Measurements from ENCODE around the gene RSBN1L. TPM values are rescaled to one million over a fixed set of nuclear protein-coding genes. Genes with fewer than 3 reads are reported as not detected.

RSBN1L gene
- polyA plus RNA-seq, 1 donor from 2014 or later, result 24.7 TPM

GRCh38 chr7:77778535-77778934, 82.3 kb downstream of the RSBN1L start:
- Histone ChIP-seq H3K9ac (ENCODE audit: low read length) (no peak overlapping the region), H3K9me2 (ENCODE audit: insufficient read depth, low read length) (no peaks in the 10 kb centered on the region), H4K20me1 (ENCODE audit: insufficient read depth) (no peaks in the 10 kb centered on the region), H3K9me3 (ENCODE audit: low read length) (no peaks in the 10 kb centered on the region), H3K36me3 (ENCODE audit: insufficient read depth, low read length) (no peaks in the 10 kb centered on the region), H3K79me2 (replicated peaks; ENCODE audit: insufficient read depth, low read length) (no peaks in the 10 kb centered on the region), H3K4me2 (ENCODE audit: low read length) (no peak overlapping the region), H3K27ac (ENCODE audit: low read length) (no peak overlapping the region), H3K27me3 (ENCODE audit: insufficient read depth, low read depth, low read length) (no peaks in the 10 kb centered on the region), H3K4me3 (ENCODE audit: low read length) (no peak overlapping the region), H3F3A (ENCODE audit: insufficient read depth, low read length, poor library complexity, severe bottlenecking) (no peaks in the 10 kb centered on the region), H2AFZ (ENCODE audit: low read depth, low read length) (no peak overlapping the region)
- TF ChIP-seq, protein P1, sequence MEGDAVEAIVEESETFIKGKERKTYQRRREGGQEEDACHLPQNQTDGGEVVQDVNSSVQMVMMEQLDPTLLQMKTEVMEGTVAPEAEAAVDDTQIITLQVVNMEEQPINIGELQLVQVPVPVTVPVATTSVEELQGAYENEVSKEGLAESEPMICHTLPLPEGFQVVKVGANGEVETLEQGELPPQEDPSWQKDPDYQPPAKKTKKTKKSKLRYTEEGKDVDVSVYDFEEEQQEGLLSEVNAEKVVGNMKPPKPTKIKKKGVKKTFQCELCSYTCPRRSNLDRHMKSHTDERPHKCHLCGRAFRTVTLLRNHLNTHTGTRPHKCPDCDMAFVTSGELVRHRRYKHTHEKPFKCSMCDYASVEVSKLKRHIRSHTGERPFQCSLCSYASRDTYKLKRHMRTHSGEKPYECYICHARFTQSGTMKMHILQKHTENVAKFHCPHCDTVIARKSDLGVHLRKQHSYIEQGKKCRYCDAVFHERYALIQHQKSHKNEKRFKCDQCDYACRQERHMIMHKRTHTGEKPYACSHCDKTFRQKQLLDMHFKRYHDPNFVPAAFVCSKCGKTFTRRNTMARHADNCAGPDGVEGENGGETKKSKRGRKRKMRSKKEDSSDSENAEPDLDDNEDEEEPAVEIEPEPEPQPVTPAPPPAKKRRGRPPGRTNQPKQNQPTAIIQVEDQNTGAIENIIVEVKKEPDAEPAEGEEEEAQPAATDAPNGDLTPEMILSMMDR (IDR thresholded peaks at IDR 0.05; ENCODE audit: poor library complexity, severe bottlenecking), result no peak
- TF ChIP-seq RAD21 (conservative IDR thresholded peaks at IDR 0.05) (no peak), EP300 (conservative IDR thresholded peaks at IDR 0.05; ENCODE audit: poor library complexity, severe bottlenecking) (no peak), SMC3 (conservative IDR thresholded peaks at IDR 0.05; ENCODE audit: poor library complexity) (no peak), POLR2AphosphoS5 (IDR thresholded peaks at IDR 0.05) (no peak), EZH2 (IDR thresholded peaks at IDR 0.05; ENCODE audit: borderline replicate concordance, insufficient read depth, low read length, poor library complexity, severe bottlenecking) (no peak), MXI1 (conservative IDR thresholded peaks at IDR 0.05; ENCODE audit: poor library complexity, severe bottlenecking) (no peak), TAF1 (IDR thresholded peaks at IDR 0.05; ENCODE audit: low read depth) (no peak)
- TF ChIP-seq, protein P2, sequence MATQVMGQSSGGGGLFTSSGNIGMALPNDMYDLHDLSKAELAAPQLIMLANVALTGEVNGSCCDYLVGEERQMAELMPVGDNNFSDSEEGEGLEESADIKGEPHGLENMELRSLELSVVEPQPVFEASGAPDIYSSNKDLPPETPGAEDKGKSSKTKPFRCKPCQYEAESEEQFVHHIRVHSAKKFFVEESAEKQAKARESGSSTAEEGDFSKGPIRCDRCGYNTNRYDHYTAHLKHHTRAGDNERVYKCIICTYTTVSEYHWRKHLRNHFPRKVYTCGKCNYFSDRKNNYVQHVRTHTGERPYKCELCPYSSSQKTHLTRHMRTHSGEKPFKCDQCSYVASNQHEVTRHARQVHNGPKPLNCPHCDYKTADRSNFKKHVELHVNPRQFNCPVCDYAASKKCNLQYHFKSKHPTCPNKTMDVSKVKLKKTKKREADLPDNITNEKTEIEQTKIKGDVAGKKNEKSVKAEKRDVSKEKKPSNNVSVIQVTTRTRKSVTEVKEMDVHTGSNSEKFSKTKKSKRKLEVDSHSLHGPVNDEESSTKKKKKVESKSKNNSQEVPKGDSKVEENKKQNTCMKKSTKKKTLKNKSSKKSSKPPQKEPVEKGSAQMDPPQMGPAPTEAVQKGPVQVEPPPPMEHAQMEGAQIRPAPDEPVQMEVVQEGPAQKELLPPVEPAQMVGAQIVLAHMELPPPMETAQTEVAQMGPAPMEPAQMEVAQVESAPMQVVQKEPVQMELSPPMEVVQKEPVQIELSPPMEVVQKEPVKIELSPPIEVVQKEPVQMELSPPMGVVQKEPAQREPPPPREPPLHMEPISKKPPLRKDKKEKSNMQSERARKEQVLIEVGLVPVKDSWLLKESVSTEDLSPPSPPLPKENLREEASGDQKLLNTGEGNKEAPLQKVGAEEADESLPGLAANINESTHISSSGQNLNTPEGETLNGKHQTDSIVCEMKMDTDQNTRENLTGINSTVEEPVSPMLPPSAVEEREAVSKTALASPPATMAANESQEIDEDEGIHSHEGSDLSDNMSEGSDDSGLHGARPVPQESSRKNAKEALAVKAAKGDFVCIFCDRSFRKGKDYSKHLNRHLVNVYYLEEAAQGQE (IDR thresholded peaks at IDR 0.05; ENCODE audit: borderline replicate concordance), result no peak

DNA sequence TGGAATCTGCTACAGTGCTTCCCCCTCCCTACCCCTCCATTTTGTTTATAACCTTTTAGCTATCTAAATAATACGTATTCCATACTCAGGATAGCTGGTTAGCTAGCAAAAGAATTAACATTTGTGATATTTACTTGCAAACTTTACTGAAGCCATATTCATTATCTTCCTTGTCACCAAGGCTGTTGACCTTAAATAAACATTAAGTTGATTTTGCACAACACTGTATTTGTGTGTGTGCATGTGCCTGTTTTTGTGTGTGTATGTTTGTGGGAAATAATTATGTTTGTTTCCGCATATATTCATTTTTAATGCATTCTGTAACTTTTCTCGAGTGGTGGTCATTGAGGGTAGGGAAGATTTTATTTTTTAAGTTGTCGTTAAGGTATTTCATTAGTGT, 86.1 kb downstream of the RSBN1L start:
- H3K36me3 ChIP-seq (ENCODE audit: insufficient read depth, low read length), result no peaks in the 10 kb centered on the region
- H3K9me3 ChIP-seq (ENCODE audit: low read length), result no peaks in the 10 kb centered on the region
- no peaks in the 10 kb centered on the region for H3K27me3 ChIP-seq (ENCODE audit: insufficient read depth, low read depth, low read length)
- TF ChIP-seq EP300 (conservative IDR thresholded peaks at IDR 0.05; ENCODE audit: poor library complexity, severe bottlenecking) (no peak), EZH2 (IDR thresholded peaks at IDR 0.05; ENCODE audit: borderline replicate concordance, insufficient read depth, low read length, poor library complexity, severe bottlenecking) (no peak), SMC3 (conservative IDR thresholded peaks at IDR 0.05; ENCODE audit: poor library complexity) (no peak)
- TF ChIP-seq, protein P1 (IDR thresholded peaks at IDR 0.05; ENCODE audit: poor library complexity, severe bottlenecking), result no peak
- TF ChIP-seq, protein P2 (IDR thresholded peaks at IDR 0.05; ENCODE audit: borderline replicate concordance), result no peak
- H4K20me1 ChIP-seq (ENCODE audit: insufficient read depth), result no peaks in the 10 kb centered on the region
- no peak overlapping the region for H3K9ac ChIP-seq (ENCODE audit: low read length)
- no peak overlapping the region for H3K4me2 ChIP-seq (ENCODE audit: low read length)
- no peaks in the 10 kb centered on the region for H3K79me2 ChIP-seq (replicated peaks; ENCODE audit: insufficient read depth, low read length)
- no peak overlapping the region for H2AFZ ChIP-seq (ENCODE audit: low read depth, low read length)
- no peak overlapping the region for H3K27ac ChIP-seq (ENCODE audit: low read length)
- H3F3A ChIP-seq (ENCODE audit: insufficient read depth, low read length, poor library complexity, severe bottlenecking), result no peaks in the 10 kb centered on the region
- no peaks in the 10 kb centered on the region for H3K9me2 ChIP-seq (ENCODE audit: insufficient read depth, low read length)
- no peak overlapping the region for H3K4me3 ChIP-seq (ENCODE audit: low read length)
